Measurements from ENCODE around the gene DLG2.

The DLG2 gene

DNA sequence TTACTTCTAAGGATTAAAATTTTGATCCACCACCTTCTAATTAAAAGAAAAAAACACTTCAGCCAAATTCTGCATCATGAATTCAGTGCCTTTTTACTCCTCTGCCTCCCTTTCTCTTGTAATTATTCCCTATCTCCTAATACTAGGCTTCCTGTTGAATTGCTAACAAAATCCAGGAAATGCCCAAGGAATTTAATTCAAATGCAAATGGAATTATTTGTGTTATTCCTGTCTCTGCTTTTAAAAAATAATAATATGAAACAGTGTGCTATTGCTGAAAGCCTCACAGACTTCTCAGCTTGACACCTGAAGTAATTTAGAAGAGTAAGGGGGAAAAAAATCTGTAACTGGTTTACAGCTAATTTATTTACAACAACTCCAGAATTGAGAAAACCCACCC, 85.5 kb downstream of the DLG2 start:
- DNase-seq = no peak

DNA sequence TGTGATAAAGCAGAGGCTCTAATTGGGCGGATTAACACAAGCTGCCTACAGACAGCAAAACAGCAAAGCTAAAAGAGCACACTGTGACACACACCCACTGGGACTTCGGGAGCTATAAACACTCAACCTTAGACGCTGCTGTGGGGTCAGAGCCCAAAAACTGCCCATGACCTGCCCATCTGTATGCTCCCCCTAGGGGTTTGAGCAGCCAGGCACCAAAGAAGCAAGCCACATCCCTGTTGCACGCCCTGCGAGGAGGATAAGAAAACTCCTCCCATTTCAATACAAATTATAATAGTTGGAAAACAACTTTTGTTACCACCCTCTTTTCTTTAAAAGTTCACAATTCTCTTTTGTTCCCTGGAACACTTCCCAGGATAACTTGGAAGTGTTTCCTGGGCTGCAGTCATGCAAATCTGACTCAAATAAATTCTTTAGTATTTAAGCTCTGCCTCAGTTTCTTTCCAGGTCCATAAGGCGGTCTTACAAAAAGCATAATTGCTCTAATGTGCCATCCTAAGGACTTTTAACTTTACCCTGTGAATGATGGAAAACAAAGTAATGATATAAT, 86.4 kb downstream of the DLG2 start:
- no peak for DNase-seq

GRCh38 chr11:85540181-85540580, 87.0 kb downstream of the DLG2 start:
- no peak for DNase-seq

DNA sequence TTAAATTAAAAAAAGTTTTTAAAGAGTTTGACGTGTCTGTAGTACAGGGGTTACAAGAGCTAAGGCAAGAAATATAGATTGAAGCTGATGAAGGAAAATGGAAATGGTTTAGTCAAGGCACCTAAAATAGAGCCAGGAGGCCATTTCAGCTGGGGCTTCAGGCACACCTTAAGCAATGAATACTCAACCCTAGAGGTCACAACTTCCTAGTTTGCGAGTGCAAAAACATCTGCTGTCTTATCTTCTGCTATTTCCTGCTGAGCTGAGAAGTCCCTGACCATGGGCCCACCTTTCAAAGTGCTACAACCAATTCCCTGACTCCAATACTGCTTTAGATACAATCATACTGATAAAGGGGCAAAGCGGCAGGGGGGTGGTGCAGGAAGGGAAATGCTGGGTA, 87.4 kb downstream of the DLG2 start:
- no peak for DNase-seq

DNA sequence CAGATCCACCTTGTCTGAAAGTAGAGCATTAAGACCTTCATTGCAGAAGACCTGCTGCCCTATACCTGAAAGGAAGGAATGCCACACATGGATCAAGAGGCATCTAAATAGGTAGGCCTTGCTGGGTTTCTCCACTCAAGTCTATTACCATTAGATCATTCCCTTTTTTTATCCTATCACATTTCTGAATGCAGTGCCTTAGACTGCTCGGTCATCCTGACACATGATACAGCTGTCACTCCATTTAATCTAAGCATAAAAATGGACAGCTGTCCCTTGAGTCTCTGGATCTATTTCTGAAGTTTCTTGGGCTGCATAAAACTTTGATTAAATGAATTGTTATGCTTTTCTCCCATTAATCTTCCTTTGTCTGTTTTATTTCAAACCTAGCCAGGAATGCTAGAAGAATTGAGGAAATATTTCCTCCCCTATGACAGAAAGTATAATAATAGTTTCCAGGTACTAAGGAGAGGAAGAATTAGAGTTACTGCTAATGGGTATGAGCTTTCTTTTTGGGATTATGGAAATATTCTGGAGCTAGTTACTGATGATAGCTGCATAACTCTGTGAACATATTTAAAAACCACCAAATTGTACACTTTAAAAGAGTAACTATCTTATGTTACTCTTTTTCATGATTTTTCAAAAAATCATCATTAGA, 88.0 kb downstream of the DLG2 start:
- DNase-seq = no peak

DNA sequence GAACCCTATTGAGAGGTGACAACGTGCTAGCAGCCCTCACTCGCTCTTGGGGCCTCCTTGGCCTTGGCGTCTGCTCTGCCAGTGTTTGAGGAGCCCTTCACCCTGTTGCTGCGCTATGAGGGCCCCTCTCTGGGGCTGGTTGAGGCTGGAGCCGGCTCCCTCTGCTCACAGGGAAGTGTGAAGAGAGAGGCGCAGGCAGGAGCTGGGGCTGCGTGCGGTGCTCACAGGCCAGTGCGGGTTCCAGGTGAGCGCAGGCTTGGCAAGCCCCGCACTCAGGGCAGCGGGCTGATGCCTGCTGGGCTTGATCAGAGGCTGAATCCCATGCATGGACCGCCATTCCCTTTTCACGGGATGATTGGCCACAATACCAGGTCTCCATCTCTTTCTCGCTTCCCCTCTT, 90.7 kb downstream of the DLG2 start:
- no peak for DNase-seq

GRCh38 chr11:85534806-85535205, 92.3 kb downstream of the DLG2 start:
- DNase-seq = no peak

DNA sequence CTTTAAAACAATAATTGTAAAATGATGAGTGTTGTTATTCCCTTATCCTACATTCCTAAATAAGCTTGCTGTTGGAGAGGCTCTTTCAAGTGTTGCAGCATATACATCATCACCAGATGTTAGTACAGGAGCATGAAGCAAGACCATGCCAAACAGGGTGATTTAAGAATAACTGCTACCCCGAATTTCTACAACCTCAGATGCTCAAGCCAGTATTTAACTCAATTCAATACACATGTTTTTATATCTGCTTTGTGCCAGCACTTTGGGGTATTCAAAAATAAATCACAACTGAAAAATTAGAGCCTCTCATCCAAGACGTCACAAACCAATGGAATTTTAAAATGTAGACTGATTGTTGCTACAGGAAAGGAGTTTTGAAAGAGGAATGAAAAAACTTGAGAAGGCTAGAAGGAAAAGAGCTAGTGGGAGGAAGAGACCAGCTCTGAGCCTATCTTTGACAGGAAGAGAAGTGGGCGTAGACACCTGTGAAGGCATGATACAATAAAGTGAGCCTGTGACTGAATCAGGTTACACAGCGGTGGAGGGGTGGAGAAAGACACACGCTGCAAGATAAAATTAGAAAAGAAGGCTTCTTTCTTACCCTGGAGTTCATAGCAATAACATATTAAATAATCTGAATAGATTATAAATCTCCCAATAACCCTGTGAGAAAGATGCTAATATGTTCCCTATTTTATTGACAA, 95.8 kb downstream of the DLG2 start:
- DNase-seq = no peak

DNA sequence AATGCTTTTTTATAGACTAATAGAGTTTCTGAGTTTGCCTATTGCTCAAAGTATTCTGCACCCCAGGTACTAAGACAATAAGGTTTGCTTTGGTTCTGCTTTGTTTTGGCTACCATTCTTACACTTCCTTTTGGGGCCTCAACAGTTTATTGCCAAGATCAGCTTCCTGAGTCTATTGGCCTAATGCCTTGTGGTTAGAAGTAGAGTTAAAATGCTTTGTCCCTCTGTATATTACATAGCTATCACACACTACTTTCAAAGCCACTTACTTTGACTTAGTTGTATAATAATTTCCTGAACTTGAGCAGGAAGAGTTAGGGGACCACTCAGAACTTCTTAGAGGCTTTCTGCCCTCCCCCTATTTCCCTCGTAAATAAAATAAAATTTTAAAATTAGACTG, 96.5 kb downstream of the DLG2 start:
- no peak for DNase-seq

DNA sequence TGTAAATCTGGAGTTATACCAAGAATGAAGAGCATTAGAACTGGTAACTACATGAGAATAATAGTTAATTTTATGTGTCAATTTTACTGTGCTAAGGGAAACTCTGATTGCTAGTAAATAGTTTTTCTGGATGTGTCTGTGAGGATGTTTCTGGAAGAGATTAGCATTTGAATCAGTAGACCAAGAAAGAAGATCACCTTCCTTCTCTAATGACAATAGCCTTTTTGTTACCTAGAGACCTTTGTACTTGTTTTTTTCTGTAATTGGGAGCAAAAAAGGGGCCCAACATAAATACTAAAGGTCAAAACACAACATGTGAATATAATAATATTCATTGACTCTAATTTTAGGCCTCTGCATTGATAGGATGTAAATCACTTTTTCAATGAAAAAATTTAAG, 100.6 kb downstream of the DLG2 start:
- no peak for DNase-seq

GRCh38 chr11:85525686-85526085, 101.5 kb downstream of the DLG2 start:
- no peak for DNase-seq

DNA sequence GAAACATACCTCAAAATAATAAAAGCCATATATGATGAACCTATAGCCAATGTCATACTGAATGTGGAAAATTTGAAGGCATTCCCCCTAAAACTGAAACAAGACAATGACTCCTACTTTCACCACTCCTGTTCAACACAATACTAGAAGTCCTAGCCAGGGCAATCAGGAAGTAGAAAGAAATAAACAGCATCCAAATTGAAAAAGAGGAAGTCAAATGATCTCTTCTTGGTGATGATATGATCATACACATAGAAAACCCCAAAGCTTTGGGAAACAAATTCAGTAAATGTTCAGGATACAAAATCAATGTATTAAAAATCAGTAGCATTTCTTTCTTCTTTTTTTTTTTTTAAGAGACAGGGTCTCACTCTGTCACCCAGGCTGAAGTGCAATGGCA, 109.9 kb downstream of the DLG2 start:
- no peak for DNase-seq

DNA sequence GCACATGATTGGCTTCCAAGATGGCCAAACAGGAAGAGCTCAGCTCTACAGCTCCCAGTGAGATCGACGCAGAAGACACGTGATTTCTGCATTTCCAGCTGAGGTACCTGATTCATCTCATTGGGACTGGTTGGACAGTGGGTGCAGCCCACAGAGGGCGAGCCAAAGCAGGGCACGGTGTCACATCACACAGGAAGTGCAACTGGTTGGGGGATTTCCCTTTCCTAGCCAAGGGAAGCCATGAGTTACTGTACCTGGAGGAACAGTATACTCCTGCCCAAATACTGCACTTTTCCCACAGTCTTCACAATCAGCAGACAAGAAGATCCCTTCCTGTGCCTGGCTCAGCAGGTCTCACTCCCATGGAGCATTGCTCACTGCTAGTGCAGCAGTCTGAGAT, 131.2 kb downstream of the DLG2 start:
- no peak for DNase-seq

GRCh38 chr11:85494396-85494795, 132.7 kb downstream of the DLG2 start:
- no peak for DNase-seq

GRCh38 chr11:85485902-85486301, 141.2 kb downstream of the DLG2 start:
- no peak for DNase-seq

- DNase-seq = no peak
Observed at GRCh38 chr11:85483861-85484260, 143.3 kb downstream of the DLG2 start.

- DNase-seq = no peak
Observed at GRCh38 chr11:85481862-85482261, 145.3 kb downstream of the DLG2 start.

- DNase-seq = no peak
Observed at GRCh38 chr11:85475660-85476517, 151.3 kb downstream of the DLG2 start.

- DNase-seq = no peak
Observed at GRCh38 chr11:85472953-85473352, 154.2 kb downstream of the DLG2 start.

DNA sequence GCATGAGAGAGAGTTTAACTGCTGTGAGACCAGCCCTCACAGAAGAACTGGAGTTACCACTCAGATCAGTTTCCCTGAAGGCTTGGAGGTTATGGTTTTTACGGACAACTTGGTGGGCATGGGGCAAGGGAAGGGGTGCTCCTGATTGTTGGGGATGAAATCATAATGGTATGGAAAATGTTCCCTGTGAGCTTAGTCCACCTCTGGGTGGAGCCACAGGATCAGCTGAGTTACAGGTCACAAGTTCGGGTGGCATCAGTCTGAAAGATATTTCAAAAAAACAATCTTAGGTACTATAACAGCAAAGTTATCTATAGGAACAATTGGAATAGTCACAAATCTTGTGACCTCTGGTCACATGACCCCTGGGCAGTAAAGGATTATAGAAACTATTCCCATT, 162.9 kb downstream of the DLG2 start:
- no peak for DNase-seq

- no peak for DNase-seq
Observed at GRCh38 chr11:85459304-85459703, 167.8 kb downstream of the DLG2 start.

- no peak for DNase-seq
Observed at GRCh38 chr11:85444479-85444878, 182.7 kb downstream of the DLG2 start.

- DNase-seq = no peak
Observed at GRCh38 chr11:85440273-85440672, 186.9 kb downstream of the DLG2 start.

DNA sequence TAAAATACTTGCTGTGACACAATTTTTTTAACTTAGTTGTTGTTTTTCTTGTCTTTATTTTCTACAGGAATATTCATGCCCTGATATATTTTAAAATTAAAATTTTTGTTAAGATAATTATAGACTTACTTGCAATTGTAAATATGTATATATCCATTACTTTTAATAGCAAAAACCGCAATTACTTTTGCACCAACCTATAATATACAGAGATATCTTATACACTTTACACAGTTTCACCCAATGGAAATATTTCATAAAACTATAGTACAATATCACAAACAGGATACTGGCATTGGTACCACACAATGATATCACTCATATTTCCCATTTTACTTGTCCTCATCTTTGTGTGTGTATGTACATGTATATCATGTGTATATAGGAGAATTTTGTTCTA, 188.8 kb downstream of the DLG2 start:
- DNase-seq = no peak

All from NCI-H2107 (cell line).